Panc1 (cell line): ENCODE results near the gene GTF3A. TPM values are rescaled to one million over a fixed set of nuclear protein-coding genes. Genes with fewer than 3 reads are reported as not detected.
A peak's percentile ranks its signal among the peaks of the same experiment; 100 is the strongest.

Experiments used
- ATAC-seq: fragments of 200-7000 bp; cut with Tn5 transposase; 2 replicates; pipeline ENCODE4 v1.9.1; 2020; ENCODE audit warnings: mild to moderate bottlenecking, moderate library complexity
- BruUV-seq: library from RNA; stranded (reverse); fragments of 400-500 nt; replicated peaks from 2 replicates; lab custom pipeline; 2021; lab: Mats Ljungman, UMichigan
- CTCF ChIA-PET: fragments of 300-600 bp; sonication (Branson Sonifier 250); formaldehyde crosslinking; loops from one replicate; lab custom pipeline; 2022; ENCODE audit warnings: antibody characterized with exemption; lab: Charles Lee
- POLR2A ChIA-PET: fragments of 300-600 bp; sonication (Branson Sonifier 250); formaldehyde crosslinking; loops from one replicate; lab custom pipeline; 2022; ENCODE audit warnings: antibody characterized with exemption; lab: Charles Lee
- DNase-seq: peaks from one replicate; pipeline ENCODE4 v3.0.0-alpha.2; 2010; ENCODE audit warnings: low read depth, low spot score
- H3K27ac ChIP-seq: 2 replicates; pipeline ENCODE4 v1.5.1; 2011; ENCODE audit warnings: mild to moderate bottlenecking, low read length, inconsistent platforms
- H3K27me3 ChIP-seq: fragments of 200-500 bp; sonication (Bioruptor generic); 2 replicates; pipeline ENCODE4 v1.6.0; 2014; ENCODE audit warnings: low read length, inconsistent platforms; ENCODE audit not compliant: control insufficient read depth, insufficient read depth
- H3K36me3 ChIP-seq: fragments of 200-500 bp; sonication (Bioruptor generic); 2 replicates; pipeline ENCODE4 v1.5.1; 2014; ENCODE audit warnings: inconsistent platforms, mild to moderate bottlenecking, low read length, moderate library complexity; ENCODE audit not compliant: control insufficient read depth, insufficient read depth
- H3K4me1 ChIP-seq: 2 replicates; pipeline ENCODE4 v1.5.1; 2011; ENCODE audit warnings: inconsistent platforms, mild to moderate bottlenecking, low read length, moderate library complexity; ENCODE audit not compliant: control insufficient read depth, insufficient read depth
- H3K4me3 ChIP-seq, 2 experiments: 2 replicates each; pipeline ENCODE4 v1.5.1; 2011 to 2012; ENCODE audit warnings: low read depth in 2 of 2, low read length in 2 of 2, mild to moderate bottlenecking in 2 of 2, inconsistent platforms in 1 of 2, moderate library complexity in 1 of 2
- H3K9me3 ChIP-seq: fragments of 200-500 bp; sonication (Bioruptor generic); 2 replicates; pipeline ENCODE4 v1.5.1; 2014; ENCODE audit warnings: low read depth, mild to moderate bottlenecking, inconsistent platforms, low read length, moderate library complexity; ENCODE audit not compliant: control insufficient read depth, insufficient read depth
- POLR2AphosphoS5 ChIP-seq: IDR thresholded peaks from 2 replicates; pipeline ENCODE4 v1.6.1; 2012; ENCODE audit warnings: mild to moderate bottlenecking, low read depth, low read length, moderate library complexity
- SIN3A ChIP-seq: IDR thresholded peaks from 2 replicates; pipeline ENCODE4 v1.6.1; 2012; ENCODE audit warnings: low read depth, mild to moderate bottlenecking, low read length, moderate library complexity, borderline replicate concordance; ENCODE audit not compliant: insufficient read depth
- TCF7L2 ChIP-seq: IDR thresholded peaks from 2 replicates; pipeline ENCODE4 v1.6.1; 2011; ENCODE audit warnings: mild to moderate bottlenecking, low read depth, low read length, inconsistent platforms
- in situ Hi-C: cut with HindIII; loops from 2 replicates; pipeline ENCODE4 v1.10.0; 2016; ENCODE audit warnings: low sequenced_read_pairs, low pct_unique_long_range_greater_than_20kb
- intact Hi-C: fragments of 100-400 bp; cut with micrococcal nuclease; formaldehyde crosslinking; loops from one replicate; pipeline ENCODE4 v1.10.0; 2022; ENCODE audit not compliant: unreplicated experiment
- total RNA-seq: library from RNA; stranded (reverse); gene quantifications from one replicate; pipeline ENCODE4 v1.2.1, GENCODE V29; 2021; ENCODE audit not compliant: unreplicated experiment
- TF ChIP-seq, protein P1 (sequence below): fragments of 450-650 bp; IDR thresholded peaks from 2 replicates; pipeline ENCODE4 v1.5.1; 2017; ENCODE audit warnings: mild to moderate bottlenecking
- TF ChIP-seq, protein P2 (sequence below), 2 experiments: IDR thresholded peaks; 2 replicates each; pipeline ENCODE4 v1.6.1; 2011 to 2012; ENCODE audit warnings: low read depth in 2 of 2, control low read depth in 1 of 2, low read length in 1 of 2, mild to moderate bottlenecking in 1 of 2, moderate library complexity in 1 of 2; ENCODE audit not compliant: insufficient read depth in 1 of 2

The GTF3A gene
- total RNA-seq, 1 experiment from 2014 or later: 111 TPM

DNA sequence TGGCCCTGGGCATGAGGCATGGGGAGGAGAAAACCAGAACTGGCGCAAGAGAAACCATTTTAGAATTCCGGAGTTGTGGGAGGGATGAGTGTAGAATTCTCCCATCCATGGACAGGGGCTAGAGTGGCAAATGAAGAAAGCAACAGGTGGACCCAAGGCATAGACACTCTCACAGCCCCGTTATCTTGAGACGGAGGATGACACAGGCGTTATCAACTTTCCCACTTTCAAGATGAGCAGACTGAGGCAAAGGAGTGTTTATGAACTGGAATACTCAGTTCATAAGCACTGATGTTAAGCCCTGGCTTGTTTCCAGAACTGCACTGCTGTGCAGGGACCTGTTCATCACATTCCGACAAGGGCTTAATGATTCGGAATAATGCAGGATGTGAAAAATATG is 1.1 kb upstream of the GTF3A start:
- no peaks in the 10 kb centered on the region for H3K27me3 ChIP-seq
- peak overlapping the region; percentile 93; the same call in 1 of the 2 replicates for H3K27ac ChIP-seq
- in situ Hi-C loops (no loop called here), intact Hi-C loops (no loop called here)
- H3K9me3 ChIP-seq: no peaks in the 10 kb centered on the region
- no TSS peak for BruUV-seq
- peaks cover 3% of the 10 kb centered on the region; the same call in 1 of the 2 replicates for H3K36me3 ChIP-seq
- POLR2A ChIA-PET: no interaction called here
- no peak for TF ChIP-seq SIN3A
- no peak for TF ChIP-seq TCF7L2
- TF ChIP-seq, protein P1, sequence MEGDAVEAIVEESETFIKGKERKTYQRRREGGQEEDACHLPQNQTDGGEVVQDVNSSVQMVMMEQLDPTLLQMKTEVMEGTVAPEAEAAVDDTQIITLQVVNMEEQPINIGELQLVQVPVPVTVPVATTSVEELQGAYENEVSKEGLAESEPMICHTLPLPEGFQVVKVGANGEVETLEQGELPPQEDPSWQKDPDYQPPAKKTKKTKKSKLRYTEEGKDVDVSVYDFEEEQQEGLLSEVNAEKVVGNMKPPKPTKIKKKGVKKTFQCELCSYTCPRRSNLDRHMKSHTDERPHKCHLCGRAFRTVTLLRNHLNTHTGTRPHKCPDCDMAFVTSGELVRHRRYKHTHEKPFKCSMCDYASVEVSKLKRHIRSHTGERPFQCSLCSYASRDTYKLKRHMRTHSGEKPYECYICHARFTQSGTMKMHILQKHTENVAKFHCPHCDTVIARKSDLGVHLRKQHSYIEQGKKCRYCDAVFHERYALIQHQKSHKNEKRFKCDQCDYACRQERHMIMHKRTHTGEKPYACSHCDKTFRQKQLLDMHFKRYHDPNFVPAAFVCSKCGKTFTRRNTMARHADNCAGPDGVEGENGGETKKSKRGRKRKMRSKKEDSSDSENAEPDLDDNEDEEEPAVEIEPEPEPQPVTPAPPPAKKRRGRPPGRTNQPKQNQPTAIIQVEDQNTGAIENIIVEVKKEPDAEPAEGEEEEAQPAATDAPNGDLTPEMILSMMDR: no peak
- TF ChIP-seq, protein P2, sequence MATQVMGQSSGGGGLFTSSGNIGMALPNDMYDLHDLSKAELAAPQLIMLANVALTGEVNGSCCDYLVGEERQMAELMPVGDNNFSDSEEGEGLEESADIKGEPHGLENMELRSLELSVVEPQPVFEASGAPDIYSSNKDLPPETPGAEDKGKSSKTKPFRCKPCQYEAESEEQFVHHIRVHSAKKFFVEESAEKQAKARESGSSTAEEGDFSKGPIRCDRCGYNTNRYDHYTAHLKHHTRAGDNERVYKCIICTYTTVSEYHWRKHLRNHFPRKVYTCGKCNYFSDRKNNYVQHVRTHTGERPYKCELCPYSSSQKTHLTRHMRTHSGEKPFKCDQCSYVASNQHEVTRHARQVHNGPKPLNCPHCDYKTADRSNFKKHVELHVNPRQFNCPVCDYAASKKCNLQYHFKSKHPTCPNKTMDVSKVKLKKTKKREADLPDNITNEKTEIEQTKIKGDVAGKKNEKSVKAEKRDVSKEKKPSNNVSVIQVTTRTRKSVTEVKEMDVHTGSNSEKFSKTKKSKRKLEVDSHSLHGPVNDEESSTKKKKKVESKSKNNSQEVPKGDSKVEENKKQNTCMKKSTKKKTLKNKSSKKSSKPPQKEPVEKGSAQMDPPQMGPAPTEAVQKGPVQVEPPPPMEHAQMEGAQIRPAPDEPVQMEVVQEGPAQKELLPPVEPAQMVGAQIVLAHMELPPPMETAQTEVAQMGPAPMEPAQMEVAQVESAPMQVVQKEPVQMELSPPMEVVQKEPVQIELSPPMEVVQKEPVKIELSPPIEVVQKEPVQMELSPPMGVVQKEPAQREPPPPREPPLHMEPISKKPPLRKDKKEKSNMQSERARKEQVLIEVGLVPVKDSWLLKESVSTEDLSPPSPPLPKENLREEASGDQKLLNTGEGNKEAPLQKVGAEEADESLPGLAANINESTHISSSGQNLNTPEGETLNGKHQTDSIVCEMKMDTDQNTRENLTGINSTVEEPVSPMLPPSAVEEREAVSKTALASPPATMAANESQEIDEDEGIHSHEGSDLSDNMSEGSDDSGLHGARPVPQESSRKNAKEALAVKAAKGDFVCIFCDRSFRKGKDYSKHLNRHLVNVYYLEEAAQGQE (IDR thresholded peaks at IDR 0.05; ENCODE audit: insufficient read depth in 1 of 2, low read depth in 2 of 2, low read length in 1 of 2): no peak
- no peak for TF ChIP-seq POLR2AphosphoS5
- no peak for ATAC-seq
- peaks cover 11% of the 10 kb centered on the region; the same call in 1 of the 2 replicates for H3K4me1 ChIP-seq
- H3K4me3 ChIP-seq: no peak overlapping the region; a peak in 1 of 4 replicates
- CTCF ChIA-PET: no interaction called here
- no peak for DNase-seq

DNA sequence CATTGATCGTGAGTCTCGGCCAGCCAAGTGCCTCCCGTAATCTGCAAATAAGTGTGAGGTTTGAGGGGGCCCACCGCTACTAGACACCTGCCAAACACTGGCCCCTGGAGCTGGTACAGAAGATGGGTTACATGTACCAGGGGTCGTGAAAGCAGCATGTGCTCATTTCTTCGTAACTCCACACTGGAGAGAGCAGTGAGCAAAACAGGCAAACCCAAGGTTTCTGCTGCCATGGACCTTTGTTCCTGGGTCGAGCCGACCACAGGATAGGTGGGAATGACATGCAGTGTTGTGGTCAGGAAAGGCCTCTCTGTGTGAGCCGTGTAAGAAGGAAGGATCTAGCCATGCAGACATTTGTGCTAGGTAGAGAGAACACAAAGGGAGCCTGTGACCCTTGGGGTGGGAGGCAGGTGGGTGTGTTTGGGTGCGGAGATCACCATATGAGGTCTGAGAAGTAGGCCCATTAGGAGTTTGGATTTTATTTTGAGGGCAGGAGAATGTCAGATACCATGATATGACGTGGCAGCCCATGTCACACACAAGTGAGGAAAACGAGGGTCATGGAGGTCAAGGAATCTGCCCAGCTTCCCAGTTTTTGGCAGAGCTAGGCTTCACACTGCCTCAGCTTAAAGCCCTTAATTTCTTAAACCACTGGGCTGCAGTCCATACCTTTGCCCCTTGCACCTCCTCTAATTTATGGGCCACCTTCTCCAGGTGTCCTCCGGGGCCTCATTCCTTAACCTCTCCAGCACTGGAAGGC is 919 bp downstream of the GTF3A start:
- Histone ChIP-seq H3K4me1 (peaks cover 11% of the 10 kb centered on the region; the same call in 1 of the 2 replicates), H3K4me3 (peak overlapping the region; percentile 63 to 83), H3K27ac (peak overlapping the region; percentile 93), H3K36me3 (peaks cover 8% of the 10 kb centered on the region), H3K27me3 (no peaks in the 10 kb centered on the region), H3K9me3 (no peaks in the 10 kb centered on the region)
- DNase-seq: no peak
- TF ChIP-seq, protein P2 (IDR thresholded peaks at IDR 0.05; ENCODE audit: insufficient read depth in 1 of 2, low read depth in 2 of 2, low read length in 1 of 2): no peak
- TF ChIP-seq POLR2AphosphoS5: no peak
- no peak for TF ChIP-seq TCF7L2
- TF ChIP-seq SIN3A: no peak
- TF ChIP-seq, protein P1: no peak
- peak; percentile 2; the same call in 1 of the 2 replicates for ATAC-seq
- CTCF ChIA-PET: interaction anchor here (1.0 to 1.6 kb wide), 2 partner anchors 43 to 63 kb away, joined by 3 to 9 read pairs; no protein-coding TSS in a partner anchor
- no TSS peak for BruUV-seq
- POLR2A ChIA-PET: no interaction called here
- intact Hi-C loops (no loop called here), in situ Hi-C loops (no loop called here)
